H9 (cell line): ENCODE results near the gene MALRD1. TPM values are rescaled to one million over a fixed set of nuclear protein-coding genes. Genes with fewer than 3 reads are reported as not detected.

ENCODE experiments used
- DNase-seq: peaks from one replicate; pipeline ENCODE4 v3.0.0-alpha.2; 2017
- H2AFZ ChIP-seq: one replicate; pipeline ENCODE4 v1.6.1; 2013; ENCODE audit warnings: mild to moderate bottlenecking, low read length, control low read depth, moderate library complexity
- H2AK5ac ChIP-seq: 2 replicates; pipeline ENCODE4 v1.6.1; 2013; ENCODE audit warnings: low read length, control low read depth, mixed read lengths; ENCODE audit not compliant: insufficient read length
- H2BK120ac ChIP-seq: one replicate; pipeline ENCODE4 v1.6.1; 2013; ENCODE audit warnings: low read depth, mild to moderate bottlenecking, low read length, control low read depth, inconsistent platforms; ENCODE audit not compliant: poor library complexity, severe bottlenecking
- H2BK12ac ChIP-seq: 2 replicates; pipeline ENCODE4 v1.6.1; 2013; ENCODE audit warnings: low read length, control low read depth, mixed read lengths, low read depth; ENCODE audit not compliant: insufficient read length
- H2BK15ac ChIP-seq: 2 replicates; pipeline ENCODE4 v1.6.1; 2013; ENCODE audit warnings: low read depth, low read length, control low read depth
- H2BK20ac ChIP-seq: one replicate; pipeline ENCODE4 v1.6.1; 2013; ENCODE audit warnings: low read depth, mild to moderate bottlenecking, low read length, control low read depth, inconsistent platforms; ENCODE audit not compliant: poor library complexity, severe bottlenecking
- H2BK5ac ChIP-seq: 2 replicates; pipeline ENCODE4 v1.6.1; 2013; ENCODE audit warnings: low read length, control low read depth, mixed read lengths; ENCODE audit not compliant: insufficient read length
- H3K14ac ChIP-seq: 2 replicates; pipeline ENCODE4 v1.6.1; 2013; ENCODE audit warnings: low read length, control low read depth; ENCODE audit not compliant: insufficient read depth
- H3K18ac ChIP-seq: 2 replicates; pipeline ENCODE4 v1.6.1; 2013; ENCODE audit warnings: low read depth, mild to moderate bottlenecking, mixed read lengths, low read length, control low read depth; ENCODE audit not compliant: insufficient read length
- H3K23ac ChIP-seq: 2 replicates; pipeline ENCODE4 v1.6.1; 2013; ENCODE audit warnings: low read length, control low read depth, mixed read lengths, low read depth; ENCODE audit not compliant: insufficient read length
- H3K23me2 ChIP-seq: 2 replicates; pipeline ENCODE4 v1.6.1; 2013; ENCODE audit warnings: low read depth, mild to moderate bottlenecking, mixed read lengths, low read length, control low read depth; ENCODE audit not compliant: insufficient read length, poor library complexity, severe bottlenecking
- H3K27ac ChIP-seq: 2 replicates; pipeline ENCODE4 v1.5.1; 2013; ENCODE audit warnings: low read length, control low read depth, mixed read lengths, low read depth; ENCODE audit not compliant: insufficient read length
- H3K27me3 ChIP-seq: 2 replicates; pipeline ENCODE4 v1.6.1; 2013; ENCODE audit warnings: low read length, control low read depth, inconsistent platforms; ENCODE audit not compliant: insufficient read depth
- H3K4ac ChIP-seq: 2 replicates; pipeline ENCODE4 v1.6.1; 2013; ENCODE audit warnings: low read depth, mild to moderate bottlenecking, control low read depth, inconsistent platforms, low read length, moderate library complexity
- H3K4me1 ChIP-seq: 2 replicates; pipeline ENCODE4 v1.6.1; 2013; ENCODE audit warnings: low read length, control low read depth, inconsistent platforms; ENCODE audit not compliant: insufficient read depth
- H3K4me2 ChIP-seq: 2 replicates; pipeline ENCODE4 v1.6.1; 2013; ENCODE audit warnings: low read length, control low read depth, mixed read lengths; ENCODE audit not compliant: insufficient read length, insufficient read depth
- H3K56ac ChIP-seq: 2 replicates; pipeline ENCODE4 v1.6.1; 2013; ENCODE audit warnings: low read depth, mild to moderate bottlenecking, mixed read lengths, low read length, control low read depth; ENCODE audit not compliant: insufficient read length
- H3K79me1 ChIP-seq: 2 replicates; pipeline ENCODE4 v1.6.1; 2013; ENCODE audit warnings: low read depth, mild to moderate bottlenecking, moderate library complexity, low read length, control low read depth, inconsistent platforms; ENCODE audit not compliant: insufficient read depth, poor library complexity, severe bottlenecking
- H3K79me2 ChIP-seq: 2 replicates; pipeline ENCODE4 v1.6.1; 2013; ENCODE audit warnings: low read length, control low read depth, inconsistent platforms; ENCODE audit not compliant: insufficient read depth
- H3K9ac ChIP-seq: 2 replicates; pipeline ENCODE4 v1.6.1; 2013; ENCODE audit warnings: low read length, control low read depth, mixed read lengths; ENCODE audit not compliant: insufficient read length; ENCODE audit errors: extremely low read depth
- H3K9me3 ChIP-seq: one replicate; pipeline ENCODE4 v1.6.1; 2013; ENCODE audit warnings: low read depth, low read length, inconsistent platforms; ENCODE audit not compliant: control insufficient read depth
- H3T11ph ChIP-seq: one replicate; pipeline ENCODE4 v1.6.1; 2013; ENCODE audit warnings: mild to moderate bottlenecking, low read length, control low read depth, inconsistent platforms
- H4K20me1 ChIP-seq: one replicate; pipeline ENCODE4 v1.6.1; 2013; ENCODE audit not compliant: control insufficient read depth, insufficient read length, insufficient read depth
- H4K5ac ChIP-seq: 2 replicates; pipeline ENCODE4 v1.6.1; 2013; ENCODE audit warnings: low read depth, mild to moderate bottlenecking, mixed read lengths, low read length, control low read depth; ENCODE audit not compliant: insufficient read length
- H4K8ac ChIP-seq: replicated peaks from 2 replicates; pipeline ENCODE4 v1.6.1; 2013; ENCODE audit warnings: low read length, control low read depth, mixed read lengths, low read depth; ENCODE audit not compliant: insufficient read length
- H4K91ac ChIP-seq: 2 replicates; pipeline ENCODE4 v1.6.1; 2013; ENCODE audit warnings: low read depth, mild to moderate bottlenecking, moderate library complexity, mixed read lengths, low read length, control low read depth; ENCODE audit not compliant: insufficient read length
- H3K27ac Mint-ChIP-seq, 3 experiments: 2 replicates in 2 of 3; 3 replicates in 1 of 3; pipeline ENCODE4 v1.8.0; 2020 to 2021; ENCODE audit warnings: mixed read lengths in 3 of 3, mild to moderate bottlenecking in 1 of 3, moderate library complexity in 1 of 3
- H3K27me3 Mint-ChIP-seq: 2 replicates; pipeline ENCODE4 v1.8.0; 2021; ENCODE audit warnings: low read depth, mild to moderate bottlenecking, moderate library complexity, mixed read lengths
- H3K36me3 Mint-ChIP-seq, 3 experiments: 2 replicates in 2 of 3; 3 replicates in 1 of 3; pipeline ENCODE4 v1.8.0; 2020 to 2021; ENCODE audit warnings: low read depth in 3 of 3, mixed read lengths in 3 of 3; ENCODE audit not compliant: insufficient read depth in 1 of 3
- H3K4me1 Mint-ChIP-seq, 2 experiments: 2 replicates each; pipeline ENCODE4 v1.8.0; 2020; ENCODE audit warnings: mixed read lengths in 2 of 2
- H3K4me3 Mint-ChIP-seq, 2 experiments: 2 replicates in 1 of 2; 3 replicates in 1 of 2; pipeline ENCODE4 v1.8.0; 2020 to 2021; ENCODE audit warnings: mild to moderate bottlenecking in 2 of 2, mixed read lengths in 2 of 2, moderate library complexity in 1 of 2
- H3K9me3 Mint-ChIP-seq, 2 experiments: 2 replicates in 1 of 2; 3 replicates in 1 of 2; pipeline ENCODE4 v1.8.0; 2020; ENCODE audit warnings: mild to moderate bottlenecking in 2 of 2, mixed read lengths in 2 of 2, moderate library complexity in 1 of 2
- WGBS: extraction: QIAGEN DNeasy Blood & Tissue Kit; methylation state at CpG from one replicate; pipeline ENCODE4 v1.1.7; 2013; ENCODE audit warnings: missing lambda C conversion rate, low lambda C conversion rate, mixed read lengths; ENCODE audit not compliant: insufficient read length; ENCODE audit errors: extremely low coverage; 5-methylcytosine and 5-hydroxymethylcytosine counted together
- total RNA-seq: library from RNA; stranded (reverse); gene quantifications from 2 replicates; pipeline ENCODE4 v1.2.1, GENCODE V29; 2021
- TF ChIP-seq, protein P1 (sequence below): fragments of 200-600 bp; sonication (generic); conservative IDR thresholded peaks from 3 replicates; pipeline ENCODE4 v1.8.0; 2021; ENCODE audit warnings: antibody characterized with exemption, mild to moderate bottlenecking

MALRD1 gene
- total RNA-seq, 1 experiment from 2014 or later, result 0.20 TPM

- H3K79me1 ChIP-seq, result no peaks in the 10 kb centered on the region
- TF ChIP-seq, protein P1, sequence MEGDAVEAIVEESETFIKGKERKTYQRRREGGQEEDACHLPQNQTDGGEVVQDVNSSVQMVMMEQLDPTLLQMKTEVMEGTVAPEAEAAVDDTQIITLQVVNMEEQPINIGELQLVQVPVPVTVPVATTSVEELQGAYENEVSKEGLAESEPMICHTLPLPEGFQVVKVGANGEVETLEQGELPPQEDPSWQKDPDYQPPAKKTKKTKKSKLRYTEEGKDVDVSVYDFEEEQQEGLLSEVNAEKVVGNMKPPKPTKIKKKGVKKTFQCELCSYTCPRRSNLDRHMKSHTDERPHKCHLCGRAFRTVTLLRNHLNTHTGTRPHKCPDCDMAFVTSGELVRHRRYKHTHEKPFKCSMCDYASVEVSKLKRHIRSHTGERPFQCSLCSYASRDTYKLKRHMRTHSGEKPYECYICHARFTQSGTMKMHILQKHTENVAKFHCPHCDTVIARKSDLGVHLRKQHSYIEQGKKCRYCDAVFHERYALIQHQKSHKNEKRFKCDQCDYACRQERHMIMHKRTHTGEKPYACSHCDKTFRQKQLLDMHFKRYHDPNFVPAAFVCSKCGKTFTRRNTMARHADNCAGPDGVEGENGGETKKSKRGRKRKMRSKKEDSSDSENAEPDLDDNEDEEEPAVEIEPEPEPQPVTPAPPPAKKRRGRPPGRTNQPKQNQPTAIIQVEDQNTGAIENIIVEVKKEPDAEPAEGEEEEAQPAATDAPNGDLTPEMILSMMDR, result no peak
- H3K4me2 ChIP-seq, result no peak overlapping the region
- no peak overlapping the region for H4K8ac ChIP-seq
- H3K27me3 Mint-ChIP-seq, result no peaks in the 10 kb centered on the region
- no CpG with 5 or more reads among the region's 2 CpGs for WGBS
- H3K27ac Mint-ChIP-seq, result no peak overlapping the region
- no peaks in the 10 kb centered on the region for H3K4me1 ChIP-seq
- H2BK12ac ChIP-seq, result no peak overlapping the region
- H3K18ac ChIP-seq, result no peak overlapping the region
- no peaks in the 10 kb centered on the region for H4K20me1 ChIP-seq
- no peaks in the 10 kb centered on the region for H3K4me1 Mint-ChIP-seq
- DNase-seq, result no peak
- H2BK5ac ChIP-seq, result no peak overlapping the region
- no peak overlapping the region for H4K5ac ChIP-seq
- H2AFZ ChIP-seq, result no peak overlapping the region
- no peak overlapping the region for H4K91ac ChIP-seq
- H3K27ac ChIP-seq, result no peak overlapping the region
- H3K4ac ChIP-seq, result no peak overlapping the region
- no peak overlapping the region for H2BK15ac ChIP-seq
- no peak overlapping the region for H2BK20ac ChIP-seq
- no peak overlapping the region for H3K4me3 Mint-ChIP-seq
- H3K27me3 ChIP-seq, result no peaks in the 10 kb centered on the region
- H3K9me3 Mint-ChIP-seq, result no peaks in the 10 kb centered on the region
- no peak overlapping the region for H3K56ac ChIP-seq
- H3T11ph ChIP-seq, result no peak overlapping the region
- H3K23ac ChIP-seq, result no peak overlapping the region
- no peaks in the 10 kb centered on the region for H3K36me3 Mint-ChIP-seq
- H3K14ac ChIP-seq, result no peak overlapping the region
- H3K9ac ChIP-seq, result no peak overlapping the region
- no peaks in the 10 kb centered on the region for H3K9me3 ChIP-seq
- no peak overlapping the region for H2AK5ac ChIP-seq
- no peaks in the 10 kb centered on the region for H3K23me2 ChIP-seq
- no peak overlapping the region for H2BK120ac ChIP-seq
- no peaks in the 10 kb centered on the region for H3K79me2 ChIP-seq
These were observed 285.0 kb downstream of the MALRD1 start for GRCh38 chr10:19333631-19334030.
